Smooth muscle cell (in vitro differentiated cells): ENCODE measurements around the gene IL1F10. TPM values are rescaled to one million over a fixed set of nuclear protein-coding genes. Genes with fewer than 3 reads are reported as not detected.

Experiments
- DNase-seq: peaks from one replicate; lab custom pipeline; 2025; ENCODE audit not compliant: unreplicated experiment; lab: John Stamatoyannopoulos, UW
- H2AFZ ChIP-seq: fragments of 200-600 bp; sonication (generic); 2 replicates; pipeline ENCODE4 v1.6.0; 2016; ENCODE audit warnings: antibody characterized with exemption, low read depth, mild to moderate bottlenecking
- H3F3A ChIP-seq: fragments of 200-600 bp; sonication (generic); 2 replicates; pipeline ENCODE4 v1.6.0; 2017; ENCODE audit warnings: antibody characterized with exemption, low read depth
- H3K27ac ChIP-seq: fragments of 200-600 bp; sonication (generic); 2 replicates; pipeline ENCODE4 v1.5.1; 2016; ENCODE audit warnings: low read depth, mild to moderate bottlenecking
- H3K27me3 ChIP-seq: fragments of 200-600 bp; sonication (generic); 2 replicates; pipeline ENCODE4 v1.6.1; 2016; ENCODE audit warnings: low read depth, mild to moderate bottlenecking
- H3K36me3 ChIP-seq: fragments of 200-600 bp; sonication (generic); 2 replicates; pipeline ENCODE4 v1.5.1; 2016; ENCODE audit warnings: low read depth
- H3K4me1 ChIP-seq: fragments of 200-600 bp; sonication (generic); 2 replicates; pipeline ENCODE4 v1.5.1; 2016; ENCODE audit warnings: low read depth
- H3K4me2 ChIP-seq: fragments of 200-600 bp; sonication (generic); 2 replicates; pipeline ENCODE4 v1.6.0; 2016; ENCODE audit warnings: mild to moderate bottlenecking
- H3K4me3 ChIP-seq: fragments of 200-600 bp; sonication (generic); 2 replicates; pipeline ENCODE4 v1.5.1; 2016; ENCODE audit warnings: mild to moderate bottlenecking
- H3K79me2 ChIP-seq: fragments of 200-600 bp; sonication (generic); 2 replicates; pipeline ENCODE4 v1.6.0; 2016; ENCODE audit warnings: low read depth, mild to moderate bottlenecking
- H3K9ac ChIP-seq: fragments of 200-600 bp; sonication (generic); 2 replicates; pipeline ENCODE4 v1.6.0; 2016; ENCODE audit warnings: low read depth
- H3K9me3 ChIP-seq: fragments of 200-600 bp; sonication (generic); replicated peaks from 2 replicates; pipeline ENCODE4 v1.5.1; 2016; ENCODE audit warnings: low read depth
- H4K20me1 ChIP-seq: fragments of 200-600 bp; sonication (generic); 2 replicates; pipeline ENCODE4 v1.6.0; 2016; ENCODE audit warnings: low read depth
- CTCF ChIP-seq: fragments of 200-600 bp; sonication (generic); IDR thresholded peaks from 2 replicates; pipeline ENCODE4 v1.5.1; 2017; ENCODE audit warnings: borderline replicate concordance, mild to moderate bottlenecking, antibody characterized with exemption; ENCODE audit not compliant: insufficient read depth, poor library complexity, severe bottlenecking
- WGBS: methylation state at CpG from one replicate; pipeline ENCODE4 v1.1.7; 2016; ENCODE audit warnings: low lambda C conversion rate; 5-methylcytosine and 5-hydroxymethylcytosine counted together
- polyA plus RNA-seq: library from polyadenylated mRNA; unstranded; fragments of >200 nt; fragmentation: Nextera tagmentation; extraction: Ambion mirVana; gene quantifications from 2 replicates; pipeline ENCODE4 v1.2.1, GENCODE V29; 2016
- total RNA-seq: library from RNA; depleted of rRNA; stranded (reverse); fragments of >200 nt; gene quantifications from 2 replicates; pipeline ENCODE4 v1.2.3, GENCODE V29; 2014

The IL1F10 gene
- total and polyA plus RNA-seq, 2 experiments from 2014 or later = not detected

GRCh38 chr2:113054066-113054465, 13.7 kb upstream of the IL1F10 start:
- no peak overlapping the region for H2AFZ ChIP-seq
- DNase-seq = no peak
- no peaks in the 10 kb centered on the region for H3K4me1 ChIP-seq
- H4K20me1 ChIP-seq = no peaks in the 10 kb centered on the region
- H3K27ac ChIP-seq = no peak overlapping the region
- no peaks in the 10 kb centered on the region for H3F3A ChIP-seq
- TF ChIP-seq CTCF = no peak
- H3K27me3 ChIP-seq = no peaks in the 10 kb centered on the region
- H3K4me2 ChIP-seq = no peak overlapping the region
- H3K4me3 ChIP-seq = no peak overlapping the region
- H3K9ac ChIP-seq = no peak overlapping the region
- H3K36me3 ChIP-seq = no peaks in the 10 kb centered on the region
- no peaks in the 10 kb centered on the region for H3K9me3 ChIP-seq
- H3K79me2 ChIP-seq = no peaks in the 10 kb centered on the region

GRCh38 chr2:113056521-113056920, 11.2 kb upstream of the IL1F10 start:
- H2AFZ ChIP-seq = no peak overlapping the region
- no peak for TF ChIP-seq CTCF
- no peaks in the 10 kb centered on the region for H3K36me3 ChIP-seq
- H3K4me3 ChIP-seq = no peak overlapping the region
- no peak overlapping the region for H3K9ac ChIP-seq
- no peak for DNase-seq
- no peaks in the 10 kb centered on the region for H3K4me1 ChIP-seq
- H3F3A ChIP-seq = no peaks in the 10 kb centered on the region
- H3K27ac ChIP-seq = no peak overlapping the region
- no peaks in the 10 kb centered on the region for H3K9me3 ChIP-seq
- no peak overlapping the region for H3K4me2 ChIP-seq
- H4K20me1 ChIP-seq = no peaks in the 10 kb centered on the region
- no peaks in the 10 kb centered on the region for H3K27me3 ChIP-seq
- 68% methylated on average over 1 of the region's 1 CpG for WGBS
- H3K79me2 ChIP-seq = no peaks in the 10 kb centered on the region

GRCh38 chr2:113057117-113057516, 10.7 kb upstream of the IL1F10 start:
- Histone ChIP-seq H3K79me2 (no peaks in the 10 kb centered on the region), H3K27ac (no peak overlapping the region), H4K20me1 (no peaks in the 10 kb centered on the region), H3K9ac (no peak overlapping the region), H3K9me3 (no peaks in the 10 kb centered on the region), H3K4me1 (no peaks in the 10 kb centered on the region), H3K27me3 (no peaks in the 10 kb centered on the region), H3F3A (no peaks in the 10 kb centered on the region), H3K4me2 (no peak overlapping the region), H3K4me3 (no peak overlapping the region), H3K36me3 (no peaks in the 10 kb centered on the region), H2AFZ (no peak overlapping the region)
- no peak for TF ChIP-seq CTCF
- no peak for DNase-seq
- 69% methylated on average over 1 of the region's 1 CpG for WGBS

GRCh38 chr2:113058411-113058994, 9.3 kb upstream of the IL1F10 start:
- TF ChIP-seq CTCF = no peak

More at GRCh38 chr2:113058411-113058994, 9.3 kb upstream of the IL1F10 start:
- DNase-seq = no peak
- H3K27ac ChIP-seq = peak overlapping the region; percentile 49
- no peak overlapping the region for H2AFZ ChIP-seq
- H3K4me2 ChIP-seq = no peak overlapping the region
- H3K9me3 ChIP-seq = no peaks in the 10 kb centered on the region
- no peaks in the 10 kb centered on the region for H3K79me2 ChIP-seq
- H4K20me1 ChIP-seq = no peaks in the 10 kb centered on the region
- H3K27me3 ChIP-seq = no peaks in the 10 kb centered on the region
- H3F3A ChIP-seq = no peaks in the 10 kb centered on the region
- H3K4me3 ChIP-seq = no peak overlapping the region
- no peaks in the 10 kb centered on the region for H3K36me3 ChIP-seq
- 45% methylated on average over 2 of the region's 2 CpGs for WGBS
- no peak overlapping the region for H3K9ac ChIP-seq
- no peaks in the 10 kb centered on the region for H3K4me1 ChIP-seq
